Sigmoid colon (tissue), 7 donors: Measurements from ENCODE around the gene RPP25L. TPM values are rescaled to one million over a fixed set of nuclear protein-coding genes. Genes with fewer than 3 reads are reported as not detected.
A peak's percentile ranks its signal among the peaks of the same experiment; 100 is the strongest.

Experiments used
- DNase-seq: peaks from one replicate; pipeline ENCODE4 v3.0.0-alpha.2; 2019
- H3K27ac ChIP-seq, 4 donors: fragments of 200-600 bp; sonication (generic); one replicate each; pipeline ENCODE4 v1.5.1; 2016 to 2019; ENCODE audit warnings: mild to moderate bottlenecking in 1 of 4
- H3K27me3 ChIP-seq, 3 donors: fragments of 200-600 bp; sonication (generic); one replicate each; pipeline ENCODE4 v1.5.1; 2019; ENCODE audit warnings: mild to moderate bottlenecking in 1 of 3
- H3K36me3 ChIP-seq, 4 donors: fragments of 200-600 bp; sonication (generic); one replicate each; pipeline ENCODE4 v1.5.1; 2016 to 2019
- H3K4me1 ChIP-seq, 4 donors: fragments of 200-600 bp; sonication (generic); one replicate each; pipeline ENCODE4 v1.5.1; 2017 to 2019
- H3K4me3 ChIP-seq, 4 donors: fragments of 200-600 bp; sonication (generic); one replicate each; pipeline ENCODE4 v1.5.1; 2017 to 2019; ENCODE audit warnings: mild to moderate bottlenecking in 2 of 4, moderate library complexity in 1 of 4
- H3K9me3 ChIP-seq, 4 donors: fragments of 200-600 bp in 3 of 4; sonication (generic) in 3 of 4; one replicate each; pipeline versions ENCODE4 v1.5.1 to v1.6.1; 2013 to 2019
- EP300 ChIP-seq, 4 donors: sonication (generic); formaldehyde crosslinking; IDR thresholded peaks; one replicate each; pipeline ENCODE4 v1.6.1; 2017; ENCODE audit warnings: antibody characterized with exemption in 4 of 4
- POLR2A ChIP-seq, 2 donors: fragments of 450-650 bp; IDR thresholded peaks; one replicate each; pipeline ENCODE4 v1.6.1; 2016; ENCODE audit warnings: antibody characterized with exemption in 2 of 2, mild to moderate bottlenecking in 2 of 2, moderate library complexity in 2 of 2
- POLR2AphosphoS5 ChIP-seq, 4 donors: sonication (generic); formaldehyde crosslinking; IDR thresholded peaks; one replicate each; pipeline ENCODE4 v1.6.1; 2017; ENCODE audit warnings: antibody characterized with exemption in 4 of 4
- WGBS, 2 donors: extraction: QIAGEN DNeasy Blood & Tissue Kit; methylation state at CpG; one replicate each; pipeline ENCODE4 v1.1.7; 2013; 5-methylcytosine and 5-hydroxymethylcytosine counted together
- intact Hi-C: fragments of 100-400 bp; cut with DNase I; formaldehyde crosslinking; loops from one replicate; pipeline ENCODE4 v1.15.1; 2023
- polyA plus RNA-seq, 3 donors: library from polyadenylated mRNA; stranded (reverse); fragments of 200-250 nt; gene quantifications; one replicate each; pipeline ENCODE4 v1.2.3, GENCODE V29; 2013
- total RNA-seq, 4 donors: library from RNA; depleted of rRNA; stranded (reverse); fragments of >200 nt; gene quantifications; one replicate each; pipeline ENCODE4 v1.1.0, GENCODE V29; 2016
- TF ChIP-seq, protein P1 (sequence below), 4 experiments: fragments of 450-650 bp in 3 of 4; fragments of 200-600 bp in 1 of 4; IDR thresholded peaks; one replicate each; pipeline ENCODE4 v1.5.1; 2016 to 2019; ENCODE audit warnings: antibody characterized with exemption in 4 of 4, mild to moderate bottlenecking in 3 of 4, moderate library complexity in 2 of 4
- donor health status: healthy with polysubstance abuse.
- donor health status: Bipolar disorder and iron deficiency.
- donor health status: healthy.

Gene RPP25L
- total and polyA plus RNA-seq, 7 donors, result 23.3 to 72.1 (median 44.3) TPM

DNA sequence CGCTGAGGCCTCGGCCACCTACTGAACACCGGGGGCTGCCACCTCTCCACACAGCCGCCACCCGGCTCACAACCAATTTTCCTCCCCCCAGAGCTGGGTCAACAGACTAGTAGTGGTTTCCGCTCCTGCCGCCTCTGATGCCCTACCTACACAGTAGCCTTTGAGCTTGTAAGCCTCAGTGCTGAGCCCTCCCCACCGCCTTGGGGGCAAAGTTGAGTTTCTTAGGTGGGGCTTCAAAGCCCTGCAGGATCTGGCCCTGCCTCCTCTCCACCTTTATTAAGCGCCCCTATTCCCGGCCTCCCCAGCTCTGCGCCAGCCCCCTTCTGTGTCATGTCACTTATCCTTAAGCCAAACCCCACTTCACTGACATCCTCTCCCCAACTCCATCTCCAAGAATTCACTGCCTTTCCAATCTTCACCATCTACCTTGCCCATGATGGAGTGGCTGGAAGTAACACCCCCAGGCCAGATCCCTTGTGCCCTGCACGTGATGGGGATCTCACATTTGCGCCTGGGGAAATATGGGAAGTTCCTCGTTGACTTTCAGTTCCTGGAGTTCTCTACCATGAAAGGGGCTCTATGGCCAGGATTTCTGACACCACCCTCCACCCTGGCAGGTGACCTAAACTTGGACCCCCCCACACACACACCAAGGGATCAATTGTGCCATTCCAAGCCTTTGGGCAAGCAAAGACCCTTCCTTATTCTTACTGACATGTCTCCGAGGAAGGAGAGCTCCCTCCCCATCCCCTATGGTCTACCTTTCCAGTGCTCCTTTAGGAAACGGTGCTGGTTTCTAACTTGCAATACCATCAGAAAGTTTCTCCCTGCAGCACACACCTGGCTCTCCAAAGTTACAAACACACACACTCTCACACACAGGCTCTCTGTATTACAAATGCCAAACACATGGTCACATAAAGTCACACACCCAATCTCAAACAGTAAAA lies 19.7 kb downstream of the RPP25L start:
- H3K27ac ChIP-seq, result peak overlapping the region in 1 of 4 donors; percentile 25
- peaks cover 0 to 54% (median 44%) of the 10 kb centered on the region in 4 donors for H3K4me1 ChIP-seq
- no peak overlapping the region for H3K4me3 ChIP-seq
- H3K9me3 ChIP-seq, result no peaks in the 10 kb centered on the region
- H3K36me3 ChIP-seq, result no peaks in the 10 kb centered on the region
- no peak for DNase-seq
- WGBS, 2 donors, result 21 to 22% methylated on average over 16 of the region's 16 CpGs
- peaks cover 11 to 59% (median 32%) of the 10 kb centered on the region in 3 donors for H3K27me3 ChIP-seq
- intact Hi-C loops, result loop anchor here (1.0 to 5.0 kb wide), 6 partner anchors 45 to 259 kb away; partner anchors contain the start of genes DNAI1, ENHO and FAM219A
- TF ChIP-seq POLR2AphosphoS5 (IDR thresholded peaks at IDR 0.05) (no peak), EP300 (IDR thresholded peaks at IDR 0.05) (no peak), POLR2A (IDR thresholded peaks at IDR 0.05) (no peak)
- TF ChIP-seq, protein P1, sequence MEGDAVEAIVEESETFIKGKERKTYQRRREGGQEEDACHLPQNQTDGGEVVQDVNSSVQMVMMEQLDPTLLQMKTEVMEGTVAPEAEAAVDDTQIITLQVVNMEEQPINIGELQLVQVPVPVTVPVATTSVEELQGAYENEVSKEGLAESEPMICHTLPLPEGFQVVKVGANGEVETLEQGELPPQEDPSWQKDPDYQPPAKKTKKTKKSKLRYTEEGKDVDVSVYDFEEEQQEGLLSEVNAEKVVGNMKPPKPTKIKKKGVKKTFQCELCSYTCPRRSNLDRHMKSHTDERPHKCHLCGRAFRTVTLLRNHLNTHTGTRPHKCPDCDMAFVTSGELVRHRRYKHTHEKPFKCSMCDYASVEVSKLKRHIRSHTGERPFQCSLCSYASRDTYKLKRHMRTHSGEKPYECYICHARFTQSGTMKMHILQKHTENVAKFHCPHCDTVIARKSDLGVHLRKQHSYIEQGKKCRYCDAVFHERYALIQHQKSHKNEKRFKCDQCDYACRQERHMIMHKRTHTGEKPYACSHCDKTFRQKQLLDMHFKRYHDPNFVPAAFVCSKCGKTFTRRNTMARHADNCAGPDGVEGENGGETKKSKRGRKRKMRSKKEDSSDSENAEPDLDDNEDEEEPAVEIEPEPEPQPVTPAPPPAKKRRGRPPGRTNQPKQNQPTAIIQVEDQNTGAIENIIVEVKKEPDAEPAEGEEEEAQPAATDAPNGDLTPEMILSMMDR (IDR thresholded peaks at IDR 0.05), result no peak

DNA sequence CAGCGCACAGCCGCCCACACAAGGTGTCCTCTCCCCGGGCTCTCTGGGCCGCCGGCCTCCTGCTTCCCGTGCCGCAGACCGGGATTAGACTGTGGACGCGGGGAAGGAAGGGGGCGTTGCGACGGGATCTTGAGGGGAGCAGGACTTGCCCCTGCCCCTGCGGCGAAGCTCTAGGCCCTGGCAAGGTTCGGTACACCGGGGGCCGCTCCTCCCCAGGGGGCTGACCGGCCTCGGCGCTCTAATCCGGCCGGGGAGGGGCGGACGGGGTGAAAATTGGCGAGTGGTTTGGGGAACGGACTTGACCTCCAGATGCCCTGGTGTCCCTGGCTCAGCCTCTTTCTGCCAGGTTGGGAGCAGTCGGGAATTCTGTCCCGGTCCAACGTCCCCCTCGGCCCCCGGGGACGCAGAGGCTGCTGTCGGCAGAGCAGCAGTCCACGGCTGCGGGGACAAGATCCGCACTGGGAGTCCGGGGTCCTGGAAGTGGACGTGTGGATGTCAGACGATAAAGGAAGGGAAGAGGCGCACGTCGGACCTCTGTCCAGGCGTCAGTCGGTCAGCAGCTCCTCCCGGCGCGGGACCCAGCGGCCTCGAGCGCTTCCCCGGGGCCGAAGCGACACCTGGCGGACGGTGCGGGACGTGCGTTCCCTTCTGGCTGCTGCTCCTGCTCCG lies 20.5 kb downstream of the RPP25L start:
- H3K4me1 ChIP-seq, result peaks cover 0 to 54% (median 44%) of the 10 kb centered on the region in 4 donors
- WGBS, 2 donors, result 4% methylated on average over 60 of the region's 60 CpGs
- no peaks in the 10 kb centered on the region for H3K9me3 ChIP-seq
- TF ChIP-seq EP300 (IDR thresholded peaks at IDR 0.05) (no peak), POLR2AphosphoS5 (IDR thresholded peaks at IDR 0.05) (peak in 1 of 4 donors; percentile 18)
- TF ChIP-seq, protein P1 (IDR thresholded peaks at IDR 0.05), result peak; percentile 84 to 90 (median 88)
- no peaks in the 10 kb centered on the region for H3K36me3 ChIP-seq
- H3K27me3 ChIP-seq, result peaks cover 13 to 67% (median 40%) of the 10 kb centered on the region in 3 donors
- peak overlapping the region in 2 of 4 donors; percentile 25 to 56 for H3K27ac ChIP-seq
- peak; percentile 93 for DNase-seq
- H3K4me3 ChIP-seq, result peak overlapping the region in 3 of 4 donors; percentile 22 to 27 (median 24)
- intact Hi-C loops, result loop anchor here (2.0 to 5.0 kb wide), 5 partner anchors 69 to 259 kb away; partner anchors contain the start of genes DNAI1, ENHO and FAM219A

DNA sequence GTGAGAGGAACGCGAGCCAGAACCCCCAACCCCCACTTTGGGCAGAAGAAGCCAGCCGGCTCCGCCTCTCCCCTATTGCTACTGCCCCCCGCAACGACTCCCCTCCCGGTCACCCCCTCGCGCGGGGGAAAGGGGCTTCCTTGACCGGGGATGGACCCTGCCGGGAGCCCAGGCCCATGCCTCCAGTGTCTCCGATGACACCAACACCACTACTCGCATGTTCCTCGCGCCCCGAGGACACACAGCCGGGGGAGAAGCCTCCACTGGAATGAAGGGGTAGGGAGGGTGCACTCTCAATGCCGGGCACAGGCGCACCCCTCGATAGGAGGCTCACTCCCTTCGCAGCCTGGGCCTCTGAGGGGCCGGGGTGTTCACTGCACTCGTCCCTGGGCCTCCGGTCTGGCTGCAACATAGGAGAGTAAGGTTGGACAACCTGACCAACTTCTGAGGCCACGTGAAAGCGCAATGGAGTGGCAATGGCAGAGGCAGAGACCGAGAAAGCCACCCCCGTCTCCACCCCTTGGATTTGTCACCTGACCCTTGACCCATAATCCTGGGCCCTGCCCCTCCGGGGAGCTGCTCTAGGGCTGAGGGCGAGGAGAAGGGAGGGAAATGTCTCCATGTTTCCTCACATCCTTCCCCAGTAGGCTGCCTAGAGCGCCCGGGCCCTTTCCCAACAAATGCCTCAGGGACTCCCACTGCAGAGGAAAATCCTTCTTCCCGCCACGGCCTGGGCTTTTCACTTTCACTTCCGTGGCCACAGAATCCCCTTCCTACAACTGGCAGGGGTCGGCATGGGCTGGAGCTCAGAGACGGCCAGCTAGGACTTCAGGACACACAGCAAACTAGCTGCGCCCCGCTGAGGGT lies 21.3 kb downstream of the RPP25L start:
- peaks cover 13 to 74% (median 48%) of the 10 kb centered on the region in 3 donors for H3K27me3 ChIP-seq
- peaks cover 0 to 54% (median 44%) of the 10 kb centered on the region in 4 donors for H3K4me1 ChIP-seq
- intact Hi-C loops, result loop anchor here (2.0 to 5.0 kb wide), 5 partner anchors 68 to 258 kb away; partner anchors contain the start of genes DNAI1, ENHO and FAM219A
- WGBS, 2 donors, result 8 to 13% methylated on average over 40 of the region's 40 CpGs
- no peak for TF ChIP-seq EP300 (IDR thresholded peaks at IDR 0.05)
- TF ChIP-seq, protein P1 (IDR thresholded peaks at IDR 0.05), result no peak
- TF ChIP-seq POLR2AphosphoS5 (IDR thresholded peaks at IDR 0.05), result no peak
- no peak for TF ChIP-seq POLR2A (IDR thresholded peaks at IDR 0.05)
- DNase-seq, result peak; percentile 75
- no peaks in the 10 kb centered on the region for H3K36me3 ChIP-seq
- H3K9me3 ChIP-seq, result no peaks in the 10 kb centered on the region
- H3K4me3 ChIP-seq, result peak overlapping the region; percentile 28 to 65 (median 56)
- peak overlapping the region in 2 of 4 donors; percentile 2 to 63 for H3K27ac ChIP-seq
